HG03469 (cell line): ENCODE data around the gene MAN2B2.
"Not testable (repeated sequence)": the region's sequence is repeated elsewhere in the genome, so short reads cannot be mapped to it uniquely, and the experiment has no call there.

Source experiments
- ATAC-seq: cut with Tn5 transposase; IDR thresholded peaks from one replicate; pipeline ENCODE4 v1.9.1; 2021; ENCODE audit warnings: mild to moderate bottlenecking, moderate library complexity, moderate number of reproducible peaks; ENCODE audit not compliant: unreplicated experiment

Gene MAN2B2

GRCh38 chr4:6639137-6639680 lies 64.2 kb downstream of the MAN2B2 start:
- no peak for ATAC-seq

- ATAC-seq: peak; percentile 84
Observed at GRCh38 chr4:6640292-6641163, 65.5 kb downstream of the MAN2B2 start, which contains the start of gene MRFAP1. TSS of gene MRFAP1 (plus strand) at chr4:6640685. CDS start at chr4:6640863, 178 bp downstream.

GRCh38 chr4:6641164-6641970 lies 66.4 kb downstream of the MAN2B2 start:
- ATAC-seq: peak; percentile 11

- no peak for ATAC-seq
Observed at GRCh38 chr4:6641971-6642320, 67.0 kb downstream of the MAN2B2 start.

GRCh38 chr4:6643141-6643847 lies 68.3 kb downstream of the MAN2B2 start:
- no peak for ATAC-seq

GRCh38 chr4:6644792-6645530 lies 70.0 kb downstream of the MAN2B2 start:
- no peak for ATAC-seq

- ATAC-seq: no peak
Observed at GRCh38 chr4:6647169-6647568, 72.2 kb downstream of the MAN2B2 start.

- ATAC-seq: no peak
Observed at GRCh38 chr4:6647582-6648230, 72.7 kb downstream of the MAN2B2 start.

- no peak for ATAC-seq
Observed at GRCh38 chr4:6649216-6649615, 74.2 kb downstream of the MAN2B2 start.

GRCh38 chr4:6654211-6654610 lies 79.2 kb downstream of the MAN2B2 start:
- ATAC-seq: not testable (repeated sequence)

- not testable (repeated sequence) for ATAC-seq
Observed at GRCh38 chr4:6655291-6655690, 80.3 kb downstream of the MAN2B2 start.

GRCh38 chr4:6655924-6656323 lies 80.9 kb downstream of the MAN2B2 start:
- no peak for ATAC-seq

- no peak for ATAC-seq
Observed at GRCh38 chr4:6657242-6658208, 82.5 kb downstream of the MAN2B2 start.

GRCh38 chr4:6658209-6658595 lies 83.2 kb downstream of the MAN2B2 start:
- ATAC-seq: no peak

GRCh38 chr4:6658597-6659075 lies 83.6 kb downstream of the MAN2B2 start:
- no peak for ATAC-seq

GRCh38 chr4:6659897-6660296 lies 84.9 kb downstream of the MAN2B2 start:
- no peak for ATAC-seq

GRCh38 chr4:6660430-6660829 lies 85.4 kb downstream of the MAN2B2 start:
- ATAC-seq: no peak

- no peak for ATAC-seq
Observed at GRCh38 chr4:6662591-6662990, 87.6 kb downstream of the MAN2B2 start.
